ENCODE results near the gene HOXA2. TPM values are rescaled to one million over a fixed set of nuclear protein-coding genes. Genes with fewer than 3 reads are reported as not detected.

HOXA2 gene
- total RNA-seq, 1 donor from 2014 or later: 17.9 TPM

DNA sequence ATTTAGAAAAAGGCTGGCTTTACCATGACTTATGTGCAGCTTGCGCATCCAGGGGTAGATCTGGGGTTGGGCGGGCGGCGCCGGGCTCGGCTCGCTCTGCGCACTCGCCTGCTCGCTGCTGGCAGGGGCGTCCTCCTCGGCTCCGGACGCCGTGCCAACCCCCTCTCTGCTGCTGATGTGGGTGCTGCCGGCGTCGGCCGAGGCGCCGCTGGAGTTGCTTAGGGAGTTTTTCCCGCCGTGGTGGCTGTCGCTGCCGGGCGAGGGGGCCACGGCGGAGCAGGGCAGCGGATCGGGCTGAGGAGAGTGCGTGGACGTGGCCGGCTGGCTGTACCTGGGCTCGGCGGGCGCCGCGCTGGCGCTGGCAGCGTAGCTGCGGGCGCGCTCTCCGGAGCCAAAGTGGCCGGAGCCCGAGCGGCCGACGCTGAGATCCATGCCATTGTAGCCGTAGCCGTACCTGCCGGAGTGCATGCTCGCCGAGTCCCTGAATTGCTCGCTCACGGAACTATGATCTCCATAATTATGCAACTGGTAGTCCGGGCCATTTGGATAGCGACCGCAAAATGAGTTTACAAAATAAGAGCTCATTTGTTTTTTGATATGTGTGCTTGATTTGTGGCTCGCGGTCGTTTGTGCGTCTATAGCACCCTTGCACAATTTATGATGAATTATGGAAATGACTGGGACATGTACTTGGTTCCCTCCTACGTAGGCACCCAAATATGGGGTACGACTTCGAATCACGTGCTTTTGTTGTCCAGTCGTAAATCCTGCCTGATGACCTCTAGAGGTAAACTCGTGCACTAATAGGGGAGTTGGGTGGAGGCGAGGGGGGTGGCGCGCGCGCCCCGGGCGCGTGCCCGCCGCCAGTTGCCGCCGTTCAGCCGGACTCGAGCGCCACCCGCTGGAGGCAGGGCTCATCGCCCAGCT lies 40.8 kb upstream of the HOXA2 start, which contains the start of gene HOXA5:
Gene HOXA5, minus strand, starts transcription at position 659 of the 927 bp plus-strand sequence. Its CDS starts 74 bp downstream, at position 585.
- Mint-ChIP-seq H3K4me3 (ENCODE audit: low read depth) (peak within 1 kb of the TSS; percentile 93), H3K4me1 (ENCODE audit: low read depth) (peaks cover 28% of the 10 kb centered on the region), H3K27me3 (peaks cover 41% of the 10 kb centered on the region), H3K27ac (peak within 1 kb of the TSS; percentile 92), H3K9me3 (ENCODE audit: low read depth) (no peaks in the 10 kb centered on the region), H3K36me3 (ENCODE audit: insufficient read depth) (peaks cover 6% of the 10 kb centered on the region)
- TF ChIP-seq CTCF (IDR thresholded peaks at IDR 0.05; ENCODE audit: unreplicated experiment): peak; percentile 97
- DNase-seq (ENCODE audit: low spot score, unreplicated experiment): peak; percentile 87

- no peak for DNase-seq (ENCODE audit: low spot score, unreplicated experiment)
- Mint-ChIP-seq H3K27me3 (peaks cover 41% of the 10 kb centered on the region), H3K4me1 (ENCODE audit: low read depth) (peaks cover 32% of the 10 kb centered on the region)
Observed at GRCh38 chr7:27142580-27143022, 40.1 kb upstream of the HOXA2 start.

DNA sequence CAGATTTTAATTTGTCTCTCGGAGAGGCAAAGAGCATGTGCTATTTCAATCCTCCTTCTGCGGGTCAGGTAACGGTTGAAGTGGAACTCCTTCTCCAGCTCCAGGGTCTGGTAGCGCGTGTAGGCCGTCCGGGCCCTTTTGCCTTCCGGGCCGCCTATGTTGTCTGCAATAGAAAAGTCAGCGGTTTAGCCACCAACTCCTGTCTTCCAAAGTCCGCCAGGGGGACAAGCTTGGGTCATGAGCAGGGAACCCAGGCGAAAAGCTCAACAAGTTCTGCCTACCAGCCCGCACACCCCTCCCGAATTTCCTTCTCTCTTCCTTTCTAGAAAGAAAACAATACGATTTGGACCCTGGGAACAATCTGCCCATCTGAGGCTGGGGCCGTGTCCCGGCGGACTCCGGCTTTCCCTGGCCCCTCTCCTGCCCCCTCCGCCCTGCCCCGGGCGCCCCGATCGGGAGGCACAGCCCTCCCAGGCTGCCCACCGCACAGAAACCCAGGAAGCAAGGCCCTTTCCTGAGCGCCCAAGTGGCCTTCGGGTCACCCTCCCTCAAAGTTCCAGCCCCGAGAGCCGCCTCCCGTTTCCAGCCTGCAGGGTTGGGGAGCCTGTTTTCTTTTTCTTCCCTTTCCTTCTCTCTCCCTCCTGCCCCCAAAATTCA lies 39.6 kb upstream of the HOXA2 start:
- peak; percentile 53 for TF ChIP-seq CTCF (IDR thresholded peaks at IDR 0.05; ENCODE audit: unreplicated experiment)
- peaks cover 37% of the 10 kb centered on the region for H3K4me1 Mint-ChIP-seq (ENCODE audit: low read depth)
- H3K4me3 Mint-ChIP-seq (ENCODE audit: low read depth): peak overlapping the region; percentile 93
- no peaks in the 10 kb centered on the region for H3K9me3 Mint-ChIP-seq (ENCODE audit: low read depth)
- DNase-seq (ENCODE audit: low spot score, unreplicated experiment): no peak
- peak overlapping the region; percentile 92 for H3K27ac Mint-ChIP-seq
- H3K36me3 Mint-ChIP-seq (ENCODE audit: insufficient read depth): peaks cover 6% of the 10 kb centered on the region
- peaks cover 37% of the 10 kb centered on the region for H3K27me3 Mint-ChIP-seq

More at GRCh38 chr7:27142580-27143022, 40.1 kb upstream of the HOXA2 start:
- H3K27ac Mint-ChIP-seq: peak overlapping the region; percentile 92
- H3K9me3 Mint-ChIP-seq (ENCODE audit: low read depth): no peaks in the 10 kb centered on the region
- peak overlapping the region; percentile 93 for H3K4me3 Mint-ChIP-seq (ENCODE audit: low read depth)
- no peak for TF ChIP-seq CTCF (IDR thresholded peaks at IDR 0.05; ENCODE audit: unreplicated experiment)
- H3K36me3 Mint-ChIP-seq (ENCODE audit: insufficient read depth): peaks cover 6% of the 10 kb centered on the region

DNA sequence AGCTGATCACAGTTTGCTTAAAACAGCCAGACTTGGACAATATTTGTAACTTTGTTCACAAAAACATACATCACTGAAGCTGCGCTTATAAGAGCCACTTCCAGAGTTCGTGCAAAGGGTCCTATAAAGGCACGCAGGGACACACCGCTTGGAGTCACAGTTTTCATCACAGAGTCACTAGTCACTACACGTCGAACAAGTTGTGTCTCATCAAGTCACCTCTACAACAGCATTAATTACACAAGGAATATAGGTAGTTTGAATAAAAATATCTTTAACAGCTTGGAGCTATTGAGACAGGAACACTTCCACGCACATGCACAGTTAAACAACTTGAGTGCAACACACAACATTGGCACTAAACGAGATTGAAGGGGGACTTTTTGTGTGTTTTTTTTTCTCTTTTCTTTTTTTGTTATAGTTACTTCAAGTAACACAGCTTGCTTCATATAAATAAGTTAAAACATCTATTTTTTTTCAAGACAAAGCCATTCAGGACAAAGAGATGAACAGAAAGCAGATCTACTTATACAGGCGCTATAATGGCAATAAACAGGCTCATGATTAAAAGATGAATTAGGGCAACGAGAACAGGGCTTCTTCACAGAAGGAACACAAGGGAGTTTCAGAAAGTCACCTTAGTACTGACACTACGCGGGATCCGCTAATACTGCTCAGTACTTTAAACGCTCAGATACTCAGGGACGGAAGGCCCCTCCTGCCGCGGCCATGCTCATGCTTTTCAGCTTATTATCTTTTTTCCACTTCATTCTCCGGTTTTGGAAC lies 38.8 kb upstream of the HOXA2 start:
- peaks cover 44% of the 10 kb centered on the region for H3K4me1 Mint-ChIP-seq (ENCODE audit: low read depth)
- peak overlapping the region; percentile 93 for H3K4me3 Mint-ChIP-seq (ENCODE audit: low read depth)
- H3K36me3 Mint-ChIP-seq (ENCODE audit: insufficient read depth): peaks cover 4% of the 10 kb centered on the region
- H3K27ac Mint-ChIP-seq: peak overlapping the region; percentile 92
- no peak for TF ChIP-seq CTCF (IDR thresholded peaks at IDR 0.05; ENCODE audit: unreplicated experiment)
- H3K27me3 Mint-ChIP-seq: peaks cover 30% of the 10 kb centered on the region
- H3K9me3 Mint-ChIP-seq (ENCODE audit: low read depth): no peaks in the 10 kb centered on the region
- no peak for DNase-seq (ENCODE audit: low spot score, unreplicated experiment)
